Stimulated activated CD4-positive, alpha-beta T cell treated with anti-CD3 and anti-CD28 coated beads, TNF-alpha, amount 100 ng/mL, for 48 hours (primary cell): ENCODE data around the gene SLCO2A1.

ENCODE experiments used
- DNase-seq, 3 donors: peaks; one replicate each; pipeline ENCODE4 v3.0.0-alpha.2; 2020; ENCODE audit warnings: low read depth in 3 of 3

Gene SLCO2A1

GRCh38 chr3:134060561-134061385 lies 31.0 kb upstream of the SLCO2A1 start:
- no peak for DNase-seq

DNA sequence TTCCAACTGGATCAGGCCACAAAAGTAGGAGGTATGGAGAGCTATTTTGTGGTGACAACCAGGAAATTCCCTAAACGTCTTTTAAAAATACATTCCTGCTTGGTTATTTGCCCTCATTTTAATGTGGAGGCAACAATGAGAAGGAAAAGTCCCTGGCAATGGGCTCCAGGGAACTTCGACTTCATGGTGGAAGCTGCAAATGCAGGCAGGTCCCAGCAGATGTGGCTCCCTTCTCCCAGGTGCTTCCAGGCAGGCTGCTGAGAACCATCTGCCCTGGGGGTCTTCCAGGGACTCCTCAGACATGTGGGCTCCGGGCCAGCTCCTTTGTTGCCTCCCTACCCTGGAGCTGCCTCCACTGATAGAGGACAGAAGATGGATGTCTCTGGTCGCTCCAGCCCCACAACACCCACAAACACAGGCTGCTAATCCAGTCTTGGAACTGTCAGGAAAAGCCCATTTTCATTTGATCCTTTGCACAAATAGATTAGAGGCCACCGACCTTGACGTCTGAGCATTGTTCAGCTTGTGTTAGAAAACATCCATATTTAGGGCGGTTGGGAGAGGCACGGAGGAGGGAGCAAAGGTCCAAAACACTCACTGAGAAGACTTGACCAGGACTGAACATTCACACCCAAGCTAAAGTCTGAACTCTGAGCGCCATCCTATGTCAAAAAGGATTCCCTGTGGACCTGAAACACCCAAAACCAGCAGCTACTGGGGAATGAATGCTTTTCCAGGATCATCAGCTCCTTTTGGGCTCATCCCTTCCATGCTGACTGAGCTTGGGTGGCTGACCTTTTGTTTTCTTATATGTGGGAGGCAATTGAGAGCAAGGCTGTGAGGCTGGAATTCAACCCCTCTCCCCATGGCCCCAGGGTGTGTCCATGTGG lies 30.2 kb upstream of the SLCO2A1 start:
- DNase-seq = no peak

DNA sequence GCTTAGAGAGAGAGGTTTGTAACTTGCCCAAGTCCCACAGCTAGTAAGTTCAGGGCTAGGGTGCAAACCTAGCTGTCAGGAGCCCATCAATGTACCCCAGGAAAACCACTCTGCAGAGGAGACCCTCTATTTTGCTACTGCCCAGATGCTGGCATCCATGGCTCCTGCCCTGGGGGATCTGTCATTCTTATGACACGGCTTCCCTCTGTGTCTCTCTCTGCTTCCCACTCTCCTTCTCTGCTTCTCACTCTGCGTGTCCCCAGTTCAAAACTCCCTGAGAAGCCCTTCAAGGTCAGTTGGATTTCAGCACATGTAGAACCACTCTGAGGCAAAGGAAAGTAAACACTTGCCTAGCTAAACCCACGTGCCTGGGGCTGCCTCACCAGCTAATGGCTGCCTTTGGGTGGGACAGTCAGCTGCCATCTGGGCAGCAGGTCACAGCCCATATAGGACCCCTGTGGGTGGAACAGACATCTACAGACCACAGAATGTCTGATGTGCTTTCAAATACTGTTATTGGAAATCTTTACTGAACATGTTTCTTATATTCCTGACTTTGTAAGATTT lies 29.4 kb upstream of the SLCO2A1 start:
- no peak for DNase-seq

DNA sequence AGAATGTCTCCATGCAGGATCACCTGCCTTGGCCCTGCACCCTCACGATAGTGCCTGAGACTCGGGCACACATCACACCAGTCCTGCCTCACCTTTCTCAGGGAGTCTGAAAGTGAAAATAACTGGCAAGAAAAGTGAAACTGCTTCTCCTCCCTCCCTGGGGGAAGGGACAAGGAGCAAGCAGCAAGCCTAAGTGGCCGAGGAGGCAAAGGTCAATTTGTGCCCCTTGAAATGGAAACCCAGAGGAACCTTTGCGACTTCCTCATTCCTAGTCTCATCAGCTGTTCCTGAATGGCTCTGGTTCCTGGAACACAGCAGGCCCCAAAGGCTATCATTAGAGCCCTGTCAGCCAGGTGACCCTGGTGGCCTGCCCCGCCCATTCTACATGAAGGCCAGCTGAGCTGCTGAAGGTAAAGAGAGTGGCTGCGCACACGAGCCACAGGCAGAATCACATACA lies 28.0 kb upstream of the SLCO2A1 start:
- no peak for DNase-seq

- DNase-seq = no peak
These were observed 27.4 kb upstream of the SLCO2A1 start for GRCh38 chr3:134057006-134057653.

- no peak for DNase-seq
These were observed 26.8 kb upstream of the SLCO2A1 start for GRCh38 chr3:134056464-134056891.

DNA sequence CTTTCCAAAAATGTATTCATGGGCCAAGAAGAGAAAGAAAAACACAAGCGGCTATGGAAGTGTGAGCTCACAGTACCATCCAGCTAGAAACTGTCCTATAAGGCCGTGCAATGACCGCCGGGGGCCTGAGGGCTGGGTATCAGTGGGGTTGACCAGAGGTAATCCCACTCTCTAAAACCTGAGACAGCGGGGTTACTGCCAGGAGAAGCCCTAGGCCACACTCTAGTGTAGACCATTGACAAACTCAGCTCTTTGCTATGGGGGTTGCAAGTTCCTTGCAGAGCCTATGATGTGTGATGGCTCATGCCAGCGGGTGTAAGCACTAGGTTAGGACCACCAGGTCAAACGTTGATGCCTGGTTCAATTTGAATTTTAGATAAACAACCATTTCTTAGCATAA lies 25.9 kb upstream of the SLCO2A1 start:
- no peak for DNase-seq

- no peak for DNase-seq
These were observed 25.2 kb upstream of the SLCO2A1 start for GRCh38 chr3:134054881-134055280.

GRCh38 chr3:134054231-134054630 lies 24.5 kb upstream of the SLCO2A1 start:
- no peak for DNase-seq

- no peak for DNase-seq
These were observed 22.6 kb upstream of the SLCO2A1 start for GRCh38 chr3:134052370-134052769.

GRCh38 chr3:134049676-134050075 lies 20.0 kb upstream of the SLCO2A1 start:
- no peak for DNase-seq

- no peak for DNase-seq
These were observed 18.7 kb upstream of the SLCO2A1 start for GRCh38 chr3:134048278-134048996.

DNA sequence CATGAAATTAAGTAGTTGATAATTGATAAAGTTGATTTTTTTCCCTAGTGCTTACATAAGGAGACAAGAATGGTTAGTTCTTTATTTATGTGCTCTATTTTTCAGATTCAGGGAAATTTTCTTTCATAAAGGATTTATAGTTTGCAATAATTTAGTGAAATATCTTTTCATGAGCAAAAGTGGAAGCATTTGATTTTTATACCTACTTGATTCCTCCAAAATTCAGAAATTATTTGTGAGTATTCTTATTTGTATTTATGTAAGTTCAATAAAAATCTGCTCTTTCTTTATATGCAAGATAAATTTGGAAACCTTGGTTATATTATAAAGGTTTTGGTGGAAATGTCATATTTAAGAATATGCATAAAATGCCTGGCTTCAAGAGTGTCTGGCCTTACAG lies 14.7 kb upstream of the SLCO2A1 start:
- DNase-seq = no peak

DNA sequence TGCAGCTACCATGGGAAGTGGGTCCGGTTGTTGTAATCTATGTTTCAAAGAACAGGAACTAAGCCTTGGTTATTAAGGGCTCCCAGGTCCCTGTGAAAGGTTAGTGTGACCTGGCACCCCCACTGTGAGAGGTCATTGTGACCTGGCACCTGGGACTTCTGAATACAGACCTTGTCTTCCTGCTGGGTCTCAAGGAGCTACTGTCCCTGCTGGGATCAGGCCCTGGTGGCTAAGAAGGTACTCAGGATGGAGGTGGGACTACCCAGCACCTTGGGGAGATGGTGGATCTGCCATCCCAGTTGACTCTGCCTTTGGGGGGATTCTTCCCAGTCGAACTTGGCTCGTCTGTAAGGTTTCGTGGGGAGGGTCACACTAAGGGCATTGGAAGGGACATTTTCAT lies 10.3 kb upstream of the SLCO2A1 start:
- DNase-seq = no peak

DNA sequence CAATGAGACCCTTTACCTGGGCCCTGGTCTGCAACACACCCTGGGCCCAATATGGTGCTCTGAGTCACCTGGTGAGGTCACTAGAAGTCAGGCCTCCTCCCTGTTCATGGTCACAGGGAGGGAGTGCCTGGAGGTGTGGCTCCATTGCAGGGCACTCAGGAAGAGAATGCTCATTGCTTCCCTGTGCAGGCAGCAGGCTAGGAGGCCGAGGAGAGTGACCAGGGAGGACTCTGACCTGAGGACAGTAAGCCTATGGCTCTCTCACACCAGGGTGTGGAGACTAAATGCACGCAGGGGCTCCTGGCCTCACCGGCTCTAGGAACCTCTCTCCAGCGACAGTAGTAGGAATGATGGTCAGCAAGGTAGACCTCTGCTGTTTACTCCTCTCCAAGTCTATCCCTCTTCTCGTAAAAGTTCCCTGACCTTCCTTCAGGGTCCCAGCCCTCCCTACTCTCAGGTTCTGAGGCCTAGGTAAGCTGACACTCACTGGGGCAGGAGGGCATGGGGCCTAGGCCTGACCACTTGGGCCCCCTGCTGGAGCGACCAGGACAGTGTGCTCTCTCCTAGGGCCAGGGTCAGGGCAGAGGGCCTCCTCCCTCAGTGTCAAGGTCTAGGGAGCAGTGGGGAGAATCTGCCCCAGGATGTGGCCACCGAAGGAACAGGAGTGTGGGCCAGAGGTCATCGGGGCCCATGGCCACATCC lies 9.6 kb upstream of the SLCO2A1 start:
- DNase-seq = no peak

DNA sequence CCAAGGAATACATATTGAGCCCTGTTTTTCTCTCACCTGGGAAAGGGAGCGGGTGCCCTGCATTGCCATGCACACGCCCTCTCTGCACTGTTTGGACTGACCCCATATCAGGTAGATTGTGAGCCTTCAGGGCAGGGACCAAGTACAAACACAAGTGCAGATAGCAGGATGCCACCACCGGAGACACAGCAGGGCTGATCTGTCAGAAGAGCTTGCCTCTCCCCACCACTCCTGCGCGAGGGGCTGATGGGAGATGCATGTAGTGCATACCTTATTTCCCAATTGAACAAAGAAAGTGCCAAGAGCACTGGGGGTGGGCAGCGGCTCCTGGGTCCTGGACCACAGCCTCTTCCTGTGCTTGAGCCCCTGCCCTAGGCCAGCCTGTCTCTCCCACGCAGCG lies 9.0 kb upstream of the SLCO2A1 start:
- DNase-seq = no peak

- no peak for DNase-seq
These were observed 8.4 kb upstream of the SLCO2A1 start for GRCh38 chr3:134038071-134038491.

DNA sequence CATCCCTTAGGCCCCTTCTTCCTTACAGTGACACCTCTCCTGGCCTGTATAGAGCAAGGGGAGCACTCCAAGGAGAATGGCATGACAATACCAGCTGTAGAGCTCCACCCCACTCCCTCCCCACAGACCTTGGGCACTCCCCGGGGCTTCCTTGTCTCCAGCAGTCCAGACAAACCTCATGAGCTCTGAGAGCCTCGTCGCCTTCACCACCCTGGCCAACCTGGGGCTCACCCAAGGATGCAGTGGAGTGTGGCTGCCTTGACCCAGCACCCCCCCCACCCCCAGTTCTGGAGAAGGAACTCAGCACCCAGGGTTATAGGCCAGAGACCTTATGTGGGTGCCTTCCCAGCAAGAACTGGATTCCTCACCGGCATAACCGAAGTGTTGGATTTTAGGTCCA lies 7.4 kb upstream of the SLCO2A1 start:
- DNase-seq = no peak

- DNase-seq = no peak
These were observed 6.6 kb upstream of the SLCO2A1 start for GRCh38 chr3:134036291-134036690.

DNA sequence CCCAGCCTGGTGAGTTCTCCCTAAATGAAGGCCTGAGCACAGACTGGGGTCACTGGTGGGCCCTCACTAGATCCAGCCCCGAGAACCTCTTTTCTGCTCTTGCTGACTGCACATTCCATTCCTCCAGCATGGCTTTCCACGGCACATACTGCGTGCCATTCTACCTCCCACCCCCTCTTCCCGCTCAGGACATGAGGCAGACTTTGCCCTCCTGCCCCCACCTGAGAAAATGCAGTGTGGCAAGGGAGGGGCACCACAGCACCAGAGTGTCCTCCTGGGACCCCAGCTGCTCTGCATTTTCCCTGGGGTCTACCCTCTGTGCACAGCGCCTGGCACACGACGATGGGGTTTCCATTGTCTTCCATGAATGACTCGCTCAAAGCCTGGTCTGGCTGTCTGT lies 6.1 kb upstream of the SLCO2A1 start:
- no peak for DNase-seq
